K562 (cell line): Measurements from ENCODE around the gene OOSP4A. TPM values are rescaled to one million over a fixed set of nuclear protein-coding genes. Genes with fewer than 3 reads are reported as not detected.

Source experiments
- ASH1L ChIP-seq: fragments of 450-650 bp; IDR thresholded peaks from 2 replicates; pipeline ENCODE4 v1.6.1; 2018; ENCODE audit warnings: borderline replicate concordance, mild to moderate bottlenecking, low read depth; ENCODE audit not compliant: partially characterized antibody
- EGR1 ChIP-seq: fragments of 450-650 bp; conservative IDR thresholded peaks from 2 replicates; pipeline ENCODE4 v1.6.1; 2017; ENCODE audit warnings: mild to moderate bottlenecking
- EZH2 ChIP-seq: IDR thresholded peaks from 2 replicates; pipeline ENCODE4 v1.6.1; 2012; ENCODE audit warnings: low read depth, mild to moderate bottlenecking, inconsistent platforms, low read length, borderline replicate concordance
- GABPB1 ChIP-seq: sonication (generic); formaldehyde crosslinking; IDR thresholded peaks from 2 replicates; pipeline ENCODE4 v1.8.0; 2022; ENCODE audit warnings: mild to moderate bottlenecking, missing genetic modification reagents
- HMGN3 ChIP-seq: IDR thresholded peaks from 2 replicates; pipeline ENCODE4 v1.6.1; 2011; ENCODE audit warnings: borderline replicate concordance, low read depth, mild to moderate bottlenecking, mixed read lengths, low read length; ENCODE audit not compliant: insufficient read length; ENCODE audit errors: extremely low read depth
- MCM7 ChIP-seq, 2 experiments: fragments of 450-650 bp; IDR thresholded peaks; 2 replicates each; pipeline ENCODE4 v1.6.1; 2016 to 2018
- TARDBP ChIP-seq: fragments of 450-650 bp; IDR thresholded peaks from 2 replicates; pipeline ENCODE4 v1.6.1; 2016
- ZC3H8 ChIP-seq: fragments of 450-650 bp; IDR thresholded peaks from 2 replicates; pipeline ENCODE4 v1.6.1; 2017
- ZNF311 ChIP-seq: fragments of 250-450 bp; sonication (Bioruptor Pico); IDR thresholded peaks from 2 replicates; pipeline ENCODE4 v1.4.0; 2020; ENCODE audit warnings: mild to moderate bottlenecking, moderate library complexity
- ZNF76 ChIP-seq: fragments of 250-450 bp; sonication (Bioruptor Pico); IDR thresholded peaks from 2 replicates; pipeline ENCODE4 v1.4.0; 2020; ENCODE audit warnings: mild to moderate bottlenecking, moderate library complexity, borderline replicate concordance
- ZSCAN29 ChIP-seq: fragments of 450-650 bp; IDR thresholded peaks from 2 replicates; pipeline ENCODE4 v1.6.1; 2017
- polyA plus RNA-seq, 8 experiments: library from polyadenylated mRNA; depleted of rRNA in 4 of 8; stranded (reverse) in 5 of 8; unstranded in 3 of 8; fragments of >200 nt; fragmentation: Nextera tagmentation in 2 of 8; fragmentation: Illumina TruSeq in 1 of 8; extraction: Ambion mirVana in 2 of 8; extraction: Trizol in 1 of 8; gene quantifications; 2 replicates each; pipeline versions ENCODE4 v1.2.1 to v1.2.3, GENCODE V29; 2011 to 2014; ENCODE audit warnings: inconsistent platforms in 1 of 8, missing spikeins in 1 of 8
- total RNA-seq, 7 experiments: library from RNA; depleted of rRNA in 6 of 7; stranded (reverse); fragments of >200 nt in 6 of 7; fragmentation: Illumina TruSeq in 2 of 7; extraction: Trizol in 2 of 7; gene quantifications; 2 replicates each; pipeline versions ENCODE4 v1.2.1 to v1.2.3, GENCODE V29; 2011 to 2021; ENCODE audit warnings: low replicate concordance in 1 of 7
- TF ChIP-seq, protein P1 (sequence below): fragments of 250-450 bp; sonication (Bioruptor Pico); IDR thresholded peaks from 2 replicates; pipeline ENCODE4 v1.5.0; 2022; ENCODE audit warnings: mild to moderate bottlenecking
- TF ChIP-seq, protein P2 (sequence below): sonication (generic); formaldehyde crosslinking; IDR thresholded peaks from 2 replicates; pipeline ENCODE4 v1.8.0; 2022; ENCODE audit warnings: missing genetic modification reagents, mild to moderate bottlenecking, borderline replicate concordance
- TF ChIP-seq, protein P3 (sequence below): fragments of 250-450 bp; sonication (Bioruptor Pico); IDR thresholded peaks from 2 replicates; pipeline ENCODE4 v1.5.0; 2020; ENCODE audit warnings: mild to moderate bottlenecking

OOSP4A gene
- total and polyA plus RNA-seq, 9 of the 15 experiments (the other 6 are each of a cell fraction or from before 2014, with no cell fraction given) = 0.40 to 2.4 (median 0.74) TPM; not detected in 2

DNA sequence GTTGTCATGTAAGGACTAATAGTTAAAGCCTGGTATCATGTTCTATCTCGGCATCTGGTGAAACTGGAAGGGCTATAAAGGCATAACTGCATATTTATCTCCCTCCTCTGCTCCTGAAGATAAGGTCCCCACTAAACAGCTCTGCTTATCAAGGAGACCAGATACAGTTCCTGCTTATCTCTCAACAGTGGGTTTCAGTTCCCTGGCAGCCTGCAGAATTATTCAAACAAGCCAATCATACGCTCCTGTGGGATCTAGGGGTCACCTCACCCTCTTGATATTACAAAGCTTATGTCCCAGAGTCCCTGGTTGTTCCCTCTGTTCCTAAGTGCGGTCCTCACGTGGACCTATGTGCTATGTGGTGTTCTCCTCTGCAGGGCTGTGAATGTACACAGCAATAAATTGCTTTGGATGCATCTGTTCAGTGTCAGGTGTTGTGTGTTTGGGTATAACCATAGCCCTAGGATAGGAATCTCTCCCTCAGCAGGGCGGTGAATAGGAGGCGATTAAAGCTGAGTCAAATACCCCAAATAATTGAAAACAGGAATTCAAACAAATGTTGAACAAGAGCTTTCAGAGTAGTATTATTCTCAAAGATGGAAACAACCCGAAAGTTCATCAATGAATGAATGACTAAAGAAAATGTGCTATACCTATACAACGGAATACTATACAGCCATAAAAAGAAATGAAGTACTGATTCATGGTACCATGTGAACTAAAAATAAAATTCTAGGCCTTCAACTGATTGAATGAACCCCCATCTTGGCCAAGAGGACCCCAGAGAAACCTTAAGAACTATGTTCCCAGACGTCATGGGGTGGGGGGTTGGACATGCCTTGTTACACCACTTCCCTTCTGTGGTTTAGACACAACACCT lies 3.1 kb upstream of the OOSP4A start (continued):
- TF ChIP-seq, protein P1, sequence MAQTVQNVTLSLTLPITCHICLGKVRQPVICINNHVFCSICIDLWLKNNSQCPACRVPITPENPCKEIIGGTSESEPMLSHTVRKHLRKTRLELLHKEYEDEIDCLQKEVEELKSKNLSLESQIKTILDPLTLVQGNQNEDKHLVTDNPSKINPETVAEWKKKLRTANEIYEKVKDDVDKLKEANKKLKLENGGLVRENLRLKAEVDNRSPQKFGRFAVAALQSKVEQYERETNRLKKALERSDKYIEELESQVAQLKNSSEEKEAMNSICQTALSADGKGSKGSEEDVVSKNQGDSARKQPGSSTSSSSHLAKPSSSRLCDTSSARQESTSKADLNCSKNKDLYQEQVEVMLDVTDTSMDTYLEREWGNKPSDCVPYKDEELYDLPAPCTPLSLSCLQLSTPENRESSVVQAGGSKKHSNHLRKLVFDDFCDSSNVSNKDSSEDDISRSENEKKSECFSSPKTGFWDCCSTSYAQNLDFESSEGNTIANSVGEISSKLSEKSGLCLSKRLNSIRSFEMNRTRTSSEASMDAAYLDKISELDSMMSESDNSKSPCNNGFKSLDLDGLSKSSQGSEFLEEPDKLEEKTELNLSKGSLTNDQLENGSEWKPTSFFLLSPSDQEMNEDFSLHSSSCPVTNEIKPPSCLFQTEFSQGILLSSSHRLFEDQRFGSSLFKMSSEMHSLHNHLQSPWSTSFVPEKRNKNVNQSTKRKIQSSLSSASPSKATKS = no peak
- no peak for TF ChIP-seq EGR1
- peak; percentile 76; the same call in 1 of the 2 replicates for TF ChIP-seq ZNF76 (CRISPR knock-in tag)
- no peak for TF ChIP-seq ZSCAN29
- peak; percentile 79 for TF ChIP-seq ZNF311 (CRISPR knock-in tag)
- no peak; the same call in 1 of the 2 replicates for TF ChIP-seq EZH2
- TF ChIP-seq, protein P2, sequence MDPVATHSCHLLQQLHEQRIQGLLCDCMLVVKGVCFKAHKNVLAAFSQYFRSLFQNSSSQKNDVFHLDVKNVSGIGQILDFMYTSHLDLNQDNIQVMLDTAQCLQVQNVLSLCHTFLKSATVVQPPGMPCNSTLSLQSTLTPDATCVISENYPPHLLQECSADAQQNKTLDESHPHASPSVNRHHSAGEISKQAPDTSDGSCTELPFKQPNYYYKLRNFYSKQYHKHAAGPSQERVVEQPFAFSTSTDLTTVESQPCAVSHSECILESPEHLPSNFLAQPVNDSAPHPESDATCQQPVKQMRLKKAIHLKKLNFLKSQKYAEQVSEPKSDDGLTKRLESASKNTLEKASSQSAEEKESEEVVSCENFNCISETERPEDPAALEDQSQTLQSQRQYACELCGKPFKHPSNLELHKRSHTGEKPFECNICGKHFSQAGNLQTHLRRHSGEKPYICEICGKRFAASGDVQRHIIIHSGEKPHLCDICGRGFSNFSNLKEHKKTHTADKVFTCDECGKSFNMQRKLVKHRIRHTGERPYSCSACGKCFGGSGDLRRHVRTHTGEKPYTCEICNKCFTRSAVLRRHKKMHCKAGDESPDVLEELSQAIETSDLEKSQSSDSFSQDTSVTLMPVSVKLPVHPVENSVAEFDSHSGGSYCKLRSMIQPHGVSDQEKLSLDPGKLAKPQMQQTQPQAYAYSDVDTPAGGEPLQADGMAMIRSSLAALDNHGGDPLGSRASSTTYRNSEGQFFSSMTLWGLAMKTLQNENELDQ = no peak
- no peak for TF ChIP-seq MCM7 (IDR thresholded peaks at IDR 0.05)
- TF ChIP-seq ZC3H8 = no peak
- TF ChIP-seq HMGN3 = peak; percentile 99
- TF ChIP-seq ASH1L = peak; percentile 10
- TF ChIP-seq GABPB1 (CRISPR knock-in tag) = peak; percentile 25; the same call in 1 of the 2 replicates
- peak; percentile 95 for TF ChIP-seq TARDBP
- TF ChIP-seq, protein P3, sequence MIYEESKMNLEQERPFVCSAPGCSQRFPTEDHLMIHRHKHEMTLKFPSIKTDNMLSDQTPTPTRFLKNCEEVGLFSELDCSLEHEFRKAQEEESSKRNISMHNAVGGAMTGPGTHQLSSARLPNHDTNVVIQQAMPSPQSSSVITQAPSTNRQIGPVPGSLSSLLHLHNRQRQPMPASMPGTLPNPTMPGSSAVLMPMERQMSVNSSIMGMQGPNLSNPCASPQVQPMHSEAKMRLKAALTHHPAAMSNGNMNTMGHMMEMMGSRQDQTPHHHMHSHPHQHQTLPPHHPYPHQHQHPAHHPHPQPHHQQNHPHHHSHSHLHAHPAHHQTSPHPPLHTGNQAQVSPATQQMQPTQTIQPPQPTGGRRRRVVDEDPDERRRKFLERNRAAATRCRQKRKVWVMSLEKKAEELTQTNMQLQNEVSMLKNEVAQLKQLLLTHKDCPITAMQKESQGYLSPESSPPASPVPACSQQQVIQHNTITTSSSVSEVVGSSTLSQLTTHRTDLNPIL (CRISPR knock-in tag) = 0 out of 2 replicates have a peak, but pooled peaks have one; percentile 63
